ENCODE results near the gene KRT3.

The KRT3 gene

DNA sequence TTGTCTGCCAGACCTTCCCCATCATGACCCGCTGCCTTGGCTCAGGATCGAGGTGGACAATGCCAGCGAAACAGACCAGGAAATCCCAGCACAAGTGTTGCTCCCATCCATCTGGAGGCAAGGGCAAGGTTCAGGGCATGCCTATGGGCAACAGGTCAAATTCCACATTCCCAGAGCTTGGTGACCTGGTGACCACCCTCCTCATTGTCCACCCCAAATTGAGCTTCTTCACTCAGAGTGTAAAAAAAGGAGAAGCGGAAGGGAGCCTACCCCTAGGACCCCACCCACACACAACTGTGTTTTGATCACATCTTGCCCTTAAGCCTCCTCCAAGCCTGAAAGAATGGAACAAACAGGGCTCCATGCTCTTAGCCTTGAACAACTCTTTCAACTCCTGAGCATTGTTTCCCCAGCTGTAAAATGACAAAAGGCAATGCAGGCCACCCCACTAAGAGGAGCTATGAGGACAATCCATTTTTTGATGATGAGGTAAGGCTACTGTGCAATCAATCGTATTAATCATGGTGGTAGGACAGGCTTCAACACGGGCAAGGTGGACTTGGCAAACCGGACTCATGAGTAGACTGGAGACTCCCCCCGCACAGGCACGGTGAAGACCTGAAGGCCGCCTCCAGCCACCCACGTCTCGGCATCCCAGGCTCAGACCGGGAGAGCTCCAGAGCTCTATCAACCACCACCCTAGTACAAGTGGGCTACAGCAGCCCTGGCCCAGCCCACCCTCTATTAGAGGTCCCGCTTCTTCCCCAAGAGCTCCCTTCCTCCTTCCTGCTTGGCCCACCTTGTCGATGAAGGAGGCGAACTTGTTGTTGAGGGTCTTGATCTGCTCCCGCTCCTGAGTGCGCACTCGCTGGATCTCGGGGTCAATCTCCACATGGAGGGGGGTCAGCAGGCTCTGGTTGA, 37.3 kb upstream of the KRT3 start:
- Mint-ChIP-seq H3K4me1 (peaks cover 14% of the 10 kb centered on the region), H3K36me3 (no peaks in the 10 kb centered on the region), H3K27me3 (peaks cover 19% of the 10 kb centered on the region), H3K4me3 (no peak overlapping the region), H3K9me3 (no peaks in the 10 kb centered on the region), H3K27ac (no peak overlapping the region)
- CTCF ChIA-PET = no interaction called here
- DNase-seq = no peak

GRCh38 chr12:52832451-52832850, 36.5 kb upstream of the KRT3 start:
- no peak overlapping the region for H3K4me3 Mint-ChIP-seq
- H3K4me1 Mint-ChIP-seq = peaks cover 14% of the 10 kb centered on the region
- H3K27me3 Mint-ChIP-seq = peaks cover 14% of the 10 kb centered on the region
- CTCF ChIA-PET = interaction anchor here (0.9 kb wide), 1 partner anchor 33 kb away, joined by 4 read pairs; no protein-coding TSS in a partner anchor
- H3K27ac Mint-ChIP-seq = no peak overlapping the region
- no peaks in the 10 kb centered on the region for H3K9me3 Mint-ChIP-seq
- no peaks in the 10 kb centered on the region for H3K36me3 Mint-ChIP-seq
- no peak for DNase-seq

- CTCF ChIA-PET = interaction anchor here (0.9 kb wide), 1 partner anchor 48 kb away, joined by 3 read pairs; no protein-coding TSS in a partner anchor
- H3K4me1 Mint-ChIP-seq = peaks cover 4% of the 10 kb centered on the region
- H3K9me3 Mint-ChIP-seq = no peaks in the 10 kb centered on the region
- no peak overlapping the region for H3K4me3 Mint-ChIP-seq
- H3K36me3 Mint-ChIP-seq = no peaks in the 10 kb centered on the region
- peaks cover 13% of the 10 kb centered on the region for H3K27me3 Mint-ChIP-seq
- no peak for DNase-seq
- H3K27ac Mint-ChIP-seq = no peak overlapping the region
Observed at GRCh38 chr12:52831251-52831650, 35.3 kb upstream of the KRT3 start.

DNA sequence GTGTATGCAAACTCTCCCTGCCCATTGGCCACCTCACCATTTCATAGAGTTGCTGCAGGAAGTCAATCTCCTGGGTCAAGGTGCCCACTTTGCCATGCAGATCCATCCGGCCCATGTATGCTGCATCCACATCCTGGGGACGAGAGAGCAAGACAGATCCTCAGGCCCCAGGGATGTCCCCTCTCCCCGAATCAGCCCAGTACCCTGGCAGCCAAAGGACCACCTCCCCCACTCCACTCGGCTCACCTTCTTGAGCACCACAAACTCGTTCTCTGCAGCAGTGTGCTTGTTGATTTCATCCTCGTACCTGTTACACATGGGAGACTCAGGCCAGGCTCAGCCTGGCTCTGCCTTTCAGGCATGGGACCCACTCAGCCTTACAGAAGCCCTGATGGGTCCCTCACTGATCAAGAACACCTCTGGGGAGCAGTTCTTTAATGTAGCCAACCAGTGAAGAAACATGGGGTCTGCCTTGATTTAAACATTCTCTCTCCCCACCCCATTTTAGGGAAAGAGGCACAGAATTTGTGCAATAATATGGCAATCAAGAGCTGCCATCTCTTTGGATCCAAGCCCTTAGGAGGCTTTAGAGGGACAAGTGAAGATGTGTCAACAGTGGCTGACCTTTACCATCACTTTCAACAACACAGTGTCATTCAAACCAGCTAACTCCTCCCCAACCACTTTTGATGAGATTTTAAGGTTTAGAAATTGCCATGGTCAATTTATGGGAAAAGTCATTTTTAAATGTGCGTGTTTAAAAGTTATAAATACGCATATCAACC, 34.3 kb upstream of the KRT3 start:
- Mint-ChIP-seq H3K4me1 (no peaks in the 10 kb centered on the region), H3K27ac (no peak overlapping the region)

DNA sequence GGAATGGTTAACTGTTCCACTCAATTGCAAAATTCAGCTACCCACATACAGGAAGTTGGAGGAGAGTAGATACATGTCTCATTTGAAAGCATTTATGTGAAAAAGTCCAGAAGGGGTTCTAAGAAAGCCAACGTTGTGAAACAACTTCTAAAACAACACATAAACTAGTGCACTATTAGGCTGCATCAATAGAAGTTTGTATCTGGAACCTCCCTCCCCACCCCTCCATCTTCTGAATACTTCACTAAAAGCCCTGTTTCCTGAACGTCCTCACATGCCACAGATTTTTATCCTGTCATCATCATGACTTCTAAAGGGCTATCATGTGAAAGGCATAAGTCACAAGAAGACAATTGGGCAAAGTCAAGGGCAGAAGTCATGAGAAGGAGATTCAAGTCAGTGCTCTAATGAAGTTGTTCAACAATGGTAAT, 32.7 kb upstream of the KRT3 start:
- Mint-ChIP-seq H3K27me3 (peaks cover 10% of the 10 kb centered on the region), H3K27ac (no peak overlapping the region), H3K4me3 (no peak overlapping the region), H3K36me3 (no peaks in the 10 kb centered on the region), H3K9me3 (no peaks in the 10 kb centered on the region), H3K4me1 (no peaks in the 10 kb centered on the region)
- no peak for DNase-seq
- CTCF ChIA-PET = interaction anchor here (0.6 kb wide), 2 partner anchors 56 to 114 kb away, joined by 3 read pairs; no protein-coding TSS in a partner anchor

More for the DNA sequence above, 34.3 kb upstream of the KRT3 start:
- H3K4me3 Mint-ChIP-seq = no peak overlapping the region
- no peaks in the 10 kb centered on the region for H3K36me3 Mint-ChIP-seq
- CTCF ChIA-PET = no interaction called here
- no peak for DNase-seq
- no peaks in the 10 kb centered on the region for H3K9me3 Mint-ChIP-seq
- peaks cover 13% of the 10 kb centered on the region for H3K27me3 Mint-ChIP-seq

GRCh38 chr12:52828156-52828555, 32.2 kb upstream of the KRT3 start:
- Mint-ChIP-seq H3K27me3 (peaks cover 8% of the 10 kb centered on the region), H3K9me3 (no peaks in the 10 kb centered on the region), H3K4me1 (no peaks in the 10 kb centered on the region), H3K36me3 (no peaks in the 10 kb centered on the region), H3K27ac (no peak overlapping the region), H3K4me3 (no peak overlapping the region)
- no peak for DNase-seq
- CTCF ChIA-PET = interaction anchor here (0.6 kb wide), 2 partner anchors 55 to 114 kb away, joined by 3 read pairs; no protein-coding TSS in a partner anchor

GRCh38 chr12:52827499-52828090, 31.7 kb upstream of the KRT3 start:
- CTCF ChIA-PET = no interaction called here
- no peaks in the 10 kb centered on the region for H3K4me1 Mint-ChIP-seq
- H3K27ac Mint-ChIP-seq = no peak overlapping the region
- no peak for DNase-seq
- H3K27me3 Mint-ChIP-seq = peaks cover 8% of the 10 kb centered on the region
- no peak overlapping the region for H3K4me3 Mint-ChIP-seq
- H3K36me3 Mint-ChIP-seq = no peaks in the 10 kb centered on the region
- H3K9me3 Mint-ChIP-seq = no peaks in the 10 kb centered on the region

GRCh38 chr12:52826611-52827498, 30.9 kb upstream of the KRT3 start:
- no peak overlapping the region for H3K4me3 Mint-ChIP-seq

DNA sequence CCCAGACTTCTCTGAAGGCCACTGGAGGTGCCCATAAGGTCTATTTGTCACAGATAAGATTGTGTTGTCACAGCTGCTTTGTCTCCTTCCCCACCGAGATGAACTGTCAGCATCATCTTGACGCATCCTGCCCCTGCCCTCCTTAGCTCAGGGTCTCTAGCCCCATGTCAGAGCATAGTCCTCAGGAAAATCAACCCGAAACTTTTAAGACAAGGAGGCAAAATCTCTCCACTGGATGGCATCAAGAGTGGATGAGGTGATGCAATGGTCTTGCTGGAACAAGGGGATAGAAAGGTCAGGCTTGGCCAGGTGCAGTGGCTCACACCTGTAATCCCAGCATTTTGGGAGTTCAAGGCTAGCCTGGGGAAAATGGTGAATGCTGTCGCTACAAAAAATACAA, 30.0 kb upstream of the KRT3 start:
- CTCF ChIA-PET = no interaction called here
- H3K9me3 Mint-ChIP-seq = no peaks in the 10 kb centered on the region

More at GRCh38 chr12:52826611-52827498, 30.9 kb upstream of the KRT3 start:
- DNase-seq = no peak
- H3K4me1 Mint-ChIP-seq = no peaks in the 10 kb centered on the region
- no peaks in the 10 kb centered on the region for H3K36me3 Mint-ChIP-seq
- H3K27ac Mint-ChIP-seq = peak overlapping the region; percentile 12
- CTCF ChIA-PET = no interaction called here
- H3K9me3 Mint-ChIP-seq = no peaks in the 10 kb centered on the region
- peaks cover 8% of the 10 kb centered on the region for H3K27me3 Mint-ChIP-seq

DNA sequence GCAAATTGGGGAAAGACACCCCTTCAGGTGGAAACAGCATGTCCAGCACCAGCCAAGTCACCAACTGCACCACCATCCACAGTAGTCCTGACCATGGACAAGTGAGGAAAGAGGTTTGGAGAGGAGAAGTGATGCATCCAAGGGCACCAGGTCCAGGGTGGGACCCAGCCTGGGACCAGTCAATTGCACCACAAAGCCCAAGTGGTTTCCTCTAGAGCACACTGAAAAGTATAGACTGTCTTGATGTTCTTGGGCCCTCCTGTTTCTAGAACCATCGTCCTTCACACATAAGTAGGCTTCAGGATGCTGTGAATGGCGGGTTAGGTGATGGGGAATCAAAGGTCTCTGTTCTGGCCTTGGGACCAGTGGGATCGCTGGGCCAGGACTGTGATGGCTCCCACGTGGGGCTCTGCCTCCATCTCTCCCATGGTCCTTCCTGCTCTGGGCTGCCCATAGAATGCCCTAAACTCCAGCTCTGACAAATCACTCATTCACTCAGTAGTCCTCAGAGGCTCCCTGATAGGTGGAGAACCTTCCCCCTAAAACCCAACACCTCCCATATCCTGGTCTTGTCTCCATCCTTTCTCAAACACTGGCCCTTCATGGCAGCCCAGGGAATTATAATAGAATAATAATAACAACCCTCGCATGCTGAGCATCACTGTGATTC, 29.0 kb upstream of the KRT3 start:
- Mint-ChIP-seq H3K36me3 (no peaks in the 10 kb centered on the region), H3K9me3 (no peaks in the 10 kb centered on the region), H3K4me3 (no peak overlapping the region), H3K27ac (no peak overlapping the region), H3K4me1 (no peaks in the 10 kb centered on the region), H3K27me3 (peaks cover 9% of the 10 kb centered on the region)
- DNase-seq = no peak
- CTCF ChIA-PET = no interaction called here

More for the DNA sequence above, 30.0 kb upstream of the KRT3 start:
- Mint-ChIP-seq H3K4me1 (no peaks in the 10 kb centered on the region), H3K36me3 (no peaks in the 10 kb centered on the region), H3K27ac (no peak overlapping the region), H3K4me3 (no peak overlapping the region), H3K27me3 (peaks cover 8% of the 10 kb centered on the region)
- no peak for DNase-seq

- no peaks in the 10 kb centered on the region for H3K36me3 Mint-ChIP-seq
- no peaks in the 10 kb centered on the region for H3K4me1 Mint-ChIP-seq
- no peak overlapping the region for H3K27ac Mint-ChIP-seq
- H3K9me3 Mint-ChIP-seq = no peaks in the 10 kb centered on the region
- CTCF ChIA-PET = no interaction called here
- H3K4me3 Mint-ChIP-seq = no peak overlapping the region
- DNase-seq = no peak
- H3K27me3 Mint-ChIP-seq = peaks cover 9% of the 10 kb centered on the region
Observed at GRCh38 chr12:52823761-52824450, 28.0 kb upstream of the KRT3 start.

- DNase-seq = no peak
- no peak overlapping the region for H3K4me3 Mint-ChIP-seq
- no peaks in the 10 kb centered on the region for H3K36me3 Mint-ChIP-seq
- peaks cover 9% of the 10 kb centered on the region for H3K27me3 Mint-ChIP-seq
- no peaks in the 10 kb centered on the region for H3K9me3 Mint-ChIP-seq
- peaks cover 3% of the 10 kb centered on the region for H3K4me1 Mint-ChIP-seq
- H3K27ac Mint-ChIP-seq = no peak overlapping the region
- CTCF ChIA-PET = no interaction called here
Observed at GRCh38 chr12:52822771-52823510, 27.0 kb upstream of the KRT3 start.

Data from activated naive CD4-positive, alpha-beta T cell treated with anti-CD3 and anti-CD28 coated beads, Interleukin-2, amount 10 ng/mL, durations not matched to agents 7 days and 5 days (primary cell).